ENCODE results near the gene REST. TPM values are rescaled to one million over a fixed set of nuclear protein-coding genes. Genes with fewer than 3 reads are reported as not detected.

Gene REST
- total RNA-seq, 1 donor from 2014 or later, result 74.8 TPM

DNA sequence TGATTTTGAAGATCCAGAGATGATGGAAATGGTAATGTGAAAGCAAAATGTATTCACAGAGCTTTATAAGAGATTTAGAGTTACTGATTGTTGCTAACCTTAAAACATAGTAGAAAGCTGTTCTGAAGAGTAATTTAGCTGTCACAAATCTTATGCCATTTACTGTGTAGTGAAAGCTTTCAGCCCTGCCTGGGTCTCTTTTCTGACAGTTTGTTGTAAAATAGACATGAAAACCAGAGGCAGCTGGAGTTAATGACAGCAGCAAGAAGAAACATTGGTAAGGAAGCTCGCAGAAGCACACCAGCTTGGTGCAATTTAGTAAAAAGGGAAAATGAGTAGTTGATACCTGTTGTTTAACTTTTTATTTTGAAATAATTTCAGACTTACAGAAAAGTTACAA, 92.1 kb downstream of the REST start:
- FAIRE-seq, result no peak
- peaks cover 40% of the 10 kb centered on the region for H3K79me2 ChIP-seq (ENCODE audit: insufficient read depth, low read length)
- H3K36me3 ChIP-seq (ENCODE audit: insufficient read depth, low read length), result peaks cover 51% of the 10 kb centered on the region
- no peaks in the 10 kb centered on the region for H3K27me3 ChIP-seq (ENCODE audit: insufficient read depth, low read length)
- TF ChIP-seq EZH2 (IDR thresholded peaks at IDR 0.05; ENCODE audit: insufficient read depth, low read length), result no peak
- TF ChIP-seq, protein P1, sequence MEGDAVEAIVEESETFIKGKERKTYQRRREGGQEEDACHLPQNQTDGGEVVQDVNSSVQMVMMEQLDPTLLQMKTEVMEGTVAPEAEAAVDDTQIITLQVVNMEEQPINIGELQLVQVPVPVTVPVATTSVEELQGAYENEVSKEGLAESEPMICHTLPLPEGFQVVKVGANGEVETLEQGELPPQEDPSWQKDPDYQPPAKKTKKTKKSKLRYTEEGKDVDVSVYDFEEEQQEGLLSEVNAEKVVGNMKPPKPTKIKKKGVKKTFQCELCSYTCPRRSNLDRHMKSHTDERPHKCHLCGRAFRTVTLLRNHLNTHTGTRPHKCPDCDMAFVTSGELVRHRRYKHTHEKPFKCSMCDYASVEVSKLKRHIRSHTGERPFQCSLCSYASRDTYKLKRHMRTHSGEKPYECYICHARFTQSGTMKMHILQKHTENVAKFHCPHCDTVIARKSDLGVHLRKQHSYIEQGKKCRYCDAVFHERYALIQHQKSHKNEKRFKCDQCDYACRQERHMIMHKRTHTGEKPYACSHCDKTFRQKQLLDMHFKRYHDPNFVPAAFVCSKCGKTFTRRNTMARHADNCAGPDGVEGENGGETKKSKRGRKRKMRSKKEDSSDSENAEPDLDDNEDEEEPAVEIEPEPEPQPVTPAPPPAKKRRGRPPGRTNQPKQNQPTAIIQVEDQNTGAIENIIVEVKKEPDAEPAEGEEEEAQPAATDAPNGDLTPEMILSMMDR (IDR thresholded peaks at IDR 0.05; ENCODE audit: insufficient read depth, low read depth, low read length), result no peak
- H3K4me1 Mint-ChIP-seq (ENCODE audit: low read depth, unreplicated experiment), result no peaks in the 10 kb centered on the region
- no peak overlapping the region for H3K27ac ChIP-seq (ENCODE audit: low read depth, low read length)
- no peak overlapping the region for H3K27ac Mint-ChIP-seq (ENCODE audit: unreplicated experiment)
- H3K9ac ChIP-seq (ENCODE audit: low read length), result no peak overlapping the region
- H3K36me3 Mint-ChIP-seq (ENCODE audit: low read depth, unreplicated experiment), result peaks cover 16% of the 10 kb centered on the region
- peaks cover 7% of the 10 kb centered on the region for H4K20me1 ChIP-seq (ENCODE audit: insufficient read depth, low read length)
- no peaks in the 10 kb centered on the region for H3K27me3 Mint-ChIP-seq (ENCODE audit: low read depth, unreplicated experiment)
- no peaks in the 10 kb centered on the region for H3K9me3 ChIP-seq (ENCODE audit: insufficient read depth, low read depth, low read length)
- no peak for DNase-seq (ENCODE audit: low read depth)
- no peaks in the 10 kb centered on the region for H3K9me3 Mint-ChIP-seq (ENCODE audit: unreplicated experiment)
- H2AFZ ChIP-seq (ENCODE audit: low read depth, low read length), result no peak overlapping the region
- no peak overlapping the region for H3K4me2 ChIP-seq (ENCODE audit: low read length)
- H3K4me3 ChIP-seq (ENCODE audit: insufficient read depth, low read depth, low read length), result no peak overlapping the region
- H3K4me1 ChIP-seq (ENCODE audit: insufficient read depth, low read length), result peaks cover 8% of the 10 kb centered on the region
- H3K4me3 Mint-ChIP-seq (ENCODE audit: unreplicated experiment), result no peak overlapping the region

DNA sequence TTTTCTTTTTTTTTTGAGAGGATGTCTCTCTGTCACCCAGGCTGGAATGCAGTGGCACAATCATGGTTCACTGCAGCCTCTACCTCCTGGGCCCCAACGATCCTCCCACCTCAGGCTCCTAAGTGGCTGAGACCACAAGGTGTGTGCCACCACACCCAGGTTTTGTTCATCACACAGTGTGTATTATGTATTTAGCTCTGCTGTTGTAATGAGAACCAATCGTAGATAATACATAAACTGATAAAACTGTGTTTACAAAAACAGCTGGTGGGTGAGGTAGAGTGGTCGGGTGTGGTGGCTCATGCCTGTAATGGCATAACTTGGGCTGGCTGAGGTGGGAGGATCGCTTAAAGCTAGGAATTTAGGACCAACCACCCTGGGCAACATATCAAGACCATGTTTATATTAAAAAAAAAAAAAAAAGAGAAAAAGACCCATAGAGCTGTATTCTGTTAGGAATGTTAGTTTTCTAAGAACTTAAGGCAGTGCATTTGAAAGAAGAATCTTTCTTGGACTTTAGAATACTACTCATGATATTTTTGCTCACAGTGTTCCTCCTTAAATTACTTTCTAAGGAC, 105.9 kb downstream of the REST start:
- Histone ChIP-seq H2AFZ (ENCODE audit: low read depth, low read length) (no peak overlapping the region), H3K9me3 (ENCODE audit: insufficient read depth, low read depth, low read length) (no peaks in the 10 kb centered on the region), H3K4me3 (ENCODE audit: insufficient read depth, low read depth, low read length) (no peak overlapping the region), H3K4me2 (ENCODE audit: low read length) (no peak overlapping the region), H4K20me1 (ENCODE audit: insufficient read depth, low read length) (peaks cover 22% of the 10 kb centered on the region), H3K9ac (ENCODE audit: low read length) (no peak overlapping the region), H3K79me2 (ENCODE audit: insufficient read depth, low read length) (peaks cover 10% of the 10 kb centered on the region), H3K36me3 (ENCODE audit: insufficient read depth, low read length) (peaks cover 53% of the 10 kb centered on the region), H3K27ac (ENCODE audit: low read depth, low read length) (no peak overlapping the region), H3K4me1 (ENCODE audit: insufficient read depth, low read length) (no peaks in the 10 kb centered on the region), H3K27me3 (ENCODE audit: insufficient read depth, low read length) (no peaks in the 10 kb centered on the region)
- FAIRE-seq, result no peak
- Mint-ChIP-seq H3K27me3 (ENCODE audit: low read depth, unreplicated experiment) (no peaks in the 10 kb centered on the region), H3K9me3 (ENCODE audit: unreplicated experiment) (no peaks in the 10 kb centered on the region), H3K4me3 (ENCODE audit: unreplicated experiment) (no peak overlapping the region), H3K4me1 (ENCODE audit: low read depth, unreplicated experiment) (peaks cover under 1% of the 10 kb centered on the region), H3K27ac (ENCODE audit: unreplicated experiment) (no peak overlapping the region), H3K36me3 (ENCODE audit: low read depth, unreplicated experiment) (peaks cover 16% of the 10 kb centered on the region)
- DNase-seq (ENCODE audit: low read depth), result no peak
- no peak for TF ChIP-seq EZH2 (IDR thresholded peaks at IDR 0.05; ENCODE audit: insufficient read depth, low read length)
- TF ChIP-seq, protein P1 (IDR thresholded peaks at IDR 0.05; ENCODE audit: insufficient read depth, low read depth, low read length), result no peak

Other genes starting within 250 kb of the REST start
- gene HOPX, start 226.6 kb upstream of the REST start, total RNA-seq, result 0.94 and 1.7 TPM in 2 replicates
- gene SPINK2, start 86.2 kb upstream of the REST start, total RNA-seq, result not detected in 2 replicates
- 16.2 and 17.0 TPM in 2 replicates for gene NOA1, start 69.7 kb downstream of the REST start, total RNA-seq
- 115 and 135 TPM in 2 replicates for gene POLR2B, start 71.0 kb downstream of the REST start, total RNA-seq
- gene IGFBP7, start 202.5 kb downstream of the REST start, total RNA-seq, result 930 and 1,304 TPM in 2 replicates

Data from astrocyte (in vitro differentiated cells and primary cell).